ENCODE measurements around the gene FANCC. TPM values are rescaled to one million over a fixed set of nuclear protein-coding genes. Genes with fewer than 3 reads are reported as not detected.

The FANCC gene
- total RNA-seq, 8 experiments from 2014 or later: 1.2 to 31.3 (median 11.9) TPM

GRCh38 chr9:95188459-95188858 is 129.1 kb downstream of the FANCC start:
- Histone ChIP-seq H3K27ac (no peak overlapping the region), H3K4me3 (no peak overlapping the region), H3K4me1 (replicated peaks in 1 of 2) (peaks cover 3 to 10% of the 10 kb centered on the region in 2 donors)
- WGBS, 10 experiments: 74 to 96% (median 93%) methylated on average over 3 to 4 of the region's 4 CpGs; no CpG with 5 or more reads in 1 of the 10 experiments
- ATAC-seq (replicated peaks in 6 of 8): no peak
- in situ Hi-C loops (cut with MboI; ENCODE audit: low pct_unique_long_range_greater_than_20kb in 2 of 9, low sequenced_read_pairs in 9 of 9, unreplicated experiment in 9 of 9): no loop called here

- Histone ChIP-seq H3K4me3 (no peak overlapping the region), H3K27ac (no peak overlapping the region), H3K4me1 (replicated peaks in 1 of 2) (peaks cover 3 to 12% of the 10 kb centered on the region in 2 donors)
- ATAC-seq (replicated peaks in 6 of 8): no peak
- 100% methylated on average over 1 to 2 of the region's 2 CpGs; no CpG with 5 or more reads in 8 of the 10 experiments for WGBS, 10 experiments
- in situ Hi-C loops (cut with MboI; ENCODE audit: low pct_unique_long_range_greater_than_20kb in 2 of 9, low sequenced_read_pairs in 9 of 9, unreplicated experiment in 9 of 9): no loop called here
Measured at GRCh38 chr9:95185956-95186355, 131.6 kb downstream of the FANCC start.

- peaks cover 0 to 2% of the 10 kb centered on the region in 2 donors for H3K4me1 ChIP-seq (replicated peaks in 1 of 2)
- in situ Hi-C loops (cut with MboI; ENCODE audit: low pct_unique_long_range_greater_than_20kb in 2 of 9, low sequenced_read_pairs in 9 of 9, unreplicated experiment in 9 of 9): no loop called here
- 41 to 100% (median 80%) methylated on average over 1 to 7 of the region's 11 CpGs; no CpG with 5 or more reads in 6 of the 10 experiments for WGBS, 10 experiments
- no peak overlapping the region for H3K27ac ChIP-seq
- H3K4me3 ChIP-seq: no peak overlapping the region
- peak in 2 of 8 experiments; percentile 35 to 70 for ATAC-seq (replicated peaks in 6 of 8)
Measured at GRCh38 chr9:95182854-95183563, 134.5 kb downstream of the FANCC start.

DNA sequence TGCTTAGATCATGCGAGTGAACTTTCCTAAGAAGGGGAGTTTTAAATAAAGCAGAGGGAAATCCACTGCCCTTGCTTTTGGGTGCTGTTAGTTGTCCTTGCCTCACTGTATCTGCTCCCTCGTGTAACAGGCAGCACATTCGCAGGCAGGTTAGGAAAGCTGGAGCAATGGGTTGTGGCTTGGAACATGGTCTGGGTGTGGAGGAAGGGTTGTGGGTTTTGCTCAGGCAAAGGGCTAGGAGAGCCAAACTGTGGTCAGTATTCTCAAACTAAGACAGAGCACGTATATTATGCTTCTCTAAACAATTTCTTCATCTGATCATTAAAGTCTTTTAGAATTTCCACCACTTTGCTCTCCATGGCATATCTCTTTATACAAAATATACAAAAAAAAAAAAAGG is 135.7 kb downstream of the FANCC start:
- Histone ChIP-seq H3K4me1 (replicated peaks in 1 of 2) (peaks cover 0 to 2% of the 10 kb centered on the region in 2 donors), H3K4me3 (no peak overlapping the region), H3K27ac (no peak overlapping the region)
- ATAC-seq (replicated peaks in 6 of 8): no peak
- 83 to 100% (median 92%) methylated on average over 1 to 4 of the region's 4 CpGs; no CpG with 5 or more reads in 1 of the 10 experiments for WGBS, 10 experiments
- in situ Hi-C loops (cut with MboI; ENCODE audit: low pct_unique_long_range_greater_than_20kb in 2 of 9, low sequenced_read_pairs in 9 of 9, unreplicated experiment in 9 of 9): no loop called here

DNA sequence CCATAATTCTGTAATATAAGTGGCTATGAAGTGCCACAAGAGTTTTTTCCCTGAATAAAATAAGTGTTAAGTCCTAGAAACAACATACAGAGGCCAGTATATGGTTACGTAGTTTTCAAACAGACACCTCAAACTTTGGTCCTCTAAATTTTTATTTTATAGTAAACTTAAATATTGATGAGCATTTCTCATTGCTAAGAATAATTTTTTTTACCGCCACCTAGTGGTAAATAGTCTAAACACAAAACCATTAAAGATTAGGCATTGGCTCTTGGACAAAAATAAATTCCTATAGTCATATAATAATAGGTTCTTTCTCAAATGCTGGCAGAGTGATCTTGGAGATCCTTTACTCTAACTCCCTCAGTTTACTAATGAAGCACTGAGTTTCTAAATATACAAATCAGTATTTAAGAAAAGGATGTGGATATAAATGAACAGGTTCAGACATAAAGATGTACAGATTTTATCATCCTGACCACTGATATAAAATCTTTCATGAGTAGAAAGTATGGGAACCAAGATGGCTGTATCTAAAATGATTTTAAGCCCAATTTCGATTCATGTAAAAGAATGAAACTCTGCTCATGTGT is 136.2 kb downstream of the FANCC start:
- peaks cover 0 to 2% of the 10 kb centered on the region in 2 donors for H3K4me1 ChIP-seq (replicated peaks in 1 of 2)
- H3K4me3 ChIP-seq: no peak overlapping the region
- no peak for ATAC-seq (replicated peaks in 6 of 8)
- H3K27ac ChIP-seq: no peak overlapping the region
- in situ Hi-C loops (cut with MboI; ENCODE audit: low pct_unique_long_range_greater_than_20kb in 2 of 9, low sequenced_read_pairs in 9 of 9, unreplicated experiment in 9 of 9): no loop called here
- 0 to 100% (median 69%) methylated on average over 1 to 3 of the region's 3 CpGs for WGBS, 10 experiments

DNA sequence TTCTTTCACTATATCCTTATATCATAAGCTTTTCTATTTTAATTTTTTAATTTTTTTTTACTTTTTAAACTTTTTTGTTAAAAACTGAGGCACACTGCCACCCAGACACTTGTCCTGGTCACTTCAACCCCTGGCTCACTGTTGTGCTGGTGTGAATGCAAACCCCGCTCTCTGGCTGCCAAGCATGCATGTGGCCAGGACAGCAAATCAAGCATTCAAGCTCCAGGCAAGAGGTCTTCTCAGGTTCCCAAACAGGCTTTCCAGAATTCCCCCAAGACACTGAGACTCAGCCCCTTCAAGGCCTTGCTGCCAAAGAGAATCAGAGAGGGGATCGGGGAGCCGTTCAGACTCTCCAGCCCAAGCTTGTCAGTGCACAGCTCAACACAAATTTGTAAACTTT is 139.9 kb downstream of the FANCC start:
- no peak for ATAC-seq (replicated peaks in 6 of 8)
- in situ Hi-C loops (cut with MboI; ENCODE audit: low pct_unique_long_range_greater_than_20kb in 2 of 9, low sequenced_read_pairs in 9 of 9, unreplicated experiment in 9 of 9): no loop called here
- H3K27ac ChIP-seq: no peak overlapping the region
- H3K4me3 ChIP-seq: no peak overlapping the region
- WGBS, 10 experiments: 90 to 100% (median 100%) methylated on average over 1 to 3 of the region's 3 CpGs; no CpG with 5 or more reads in 1 of the 10 experiments
- no peaks in the 10 kb centered on the region for H3K4me1 ChIP-seq (replicated peaks in 1 of 2)

GRCh38 chr9:95176755-95177319 is 140.7 kb downstream of the FANCC start:
- WGBS, 10 experiments: 94 to 100% (median 100%) methylated on average over 2 to 4 of the region's 4 CpGs; no CpG with 5 or more reads in 2 of the 10 experiments
- H3K27ac ChIP-seq: no peak overlapping the region
- H3K4me1 ChIP-seq (replicated peaks in 1 of 2): no peaks in the 10 kb centered on the region
- H3K4me3 ChIP-seq: no peak overlapping the region
- in situ Hi-C loops (cut with MboI; ENCODE audit: low pct_unique_long_range_greater_than_20kb in 2 of 9, low sequenced_read_pairs in 9 of 9, unreplicated experiment in 9 of 9): no loop called here
- ATAC-seq (replicated peaks in 6 of 8): peak in 1 of 8 experiments; percentile 28

GRCh38 chr9:95175523-95175922 is 142.0 kb downstream of the FANCC start:
- in situ Hi-C loops (cut with MboI; ENCODE audit: low pct_unique_long_range_greater_than_20kb in 2 of 9, low sequenced_read_pairs in 9 of 9, unreplicated experiment in 9 of 9): no loop called here
- Histone ChIP-seq H3K4me3 (no peak overlapping the region), H3K27ac (no peak overlapping the region), H3K4me1 (replicated peaks in 1 of 2) (peaks cover 6 to 9% of the 10 kb centered on the region in 2 donors)
- no peak for ATAC-seq (replicated peaks in 6 of 8)
- WGBS, 10 experiments: 65 to 100% (median 100%) methylated on average over 1 to 5 of the region's 8 CpGs; no CpG with 5 or more reads in 3 of the 10 experiments

GRCh38 chr9:95174038-95174437 is 143.5 kb downstream of the FANCC start:
- H3K4me3 ChIP-seq: no peak overlapping the region
- ATAC-seq (replicated peaks in 6 of 8): no peak
- no peak overlapping the region for H3K27ac ChIP-seq
- in situ Hi-C loops (cut with MboI; ENCODE audit: low pct_unique_long_range_greater_than_20kb in 2 of 9, low sequenced_read_pairs in 9 of 9, unreplicated experiment in 9 of 9): no loop called here
- peaks cover 14 to 18% of the 10 kb centered on the region in 2 donors for H3K4me1 ChIP-seq (replicated peaks in 1 of 2)
- 83 to 100% (median 93%) methylated on average over 1 of the region's 1 CpG; no CpG with 5 or more reads in 4 of the 10 experiments for WGBS, 10 experiments

DNA sequence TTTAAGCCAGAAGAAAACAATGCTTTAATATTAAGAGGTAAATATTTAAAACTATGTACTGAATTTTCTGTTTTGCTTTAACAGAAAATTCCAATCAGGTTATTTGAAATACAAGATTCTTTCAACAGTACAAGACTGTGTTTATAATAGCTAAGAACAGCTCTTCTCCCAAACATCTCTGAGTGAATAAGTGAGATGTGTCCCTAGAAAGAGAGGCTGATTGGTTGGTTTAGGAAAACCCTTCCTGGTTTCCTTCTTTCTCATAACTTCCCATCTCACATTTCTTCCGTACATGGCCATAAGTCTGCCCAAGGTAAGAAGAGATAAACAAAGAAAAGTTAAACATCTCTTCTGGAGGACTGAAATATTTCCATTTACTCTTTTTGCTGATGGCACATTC is 145.9 kb downstream of the FANCC start:
- Histone ChIP-seq H3K4me1 (replicated peaks in 1 of 2) (peaks cover 14 to 18% of the 10 kb centered on the region in 2 donors), H3K27ac (no peak overlapping the region), H3K4me3 (no peak overlapping the region)
- in situ Hi-C loops (cut with MboI; ENCODE audit: low pct_unique_long_range_greater_than_20kb in 2 of 9, low sequenced_read_pairs in 9 of 9, unreplicated experiment in 9 of 9): no loop called here
- WGBS, 10 experiments: 70 to 100% (median 87%) methylated on average over 1 of the region's 1 CpG; no CpG with 5 or more reads in 4 of the 10 experiments
- ATAC-seq (replicated peaks in 6 of 8): no peak

GRCh38 chr9:95171001-95171400 is 146.5 kb downstream of the FANCC start:
- in situ Hi-C loops (cut with MboI; ENCODE audit: low pct_unique_long_range_greater_than_20kb in 2 of 9, low sequenced_read_pairs in 9 of 9, unreplicated experiment in 9 of 9): no loop called here
- peak overlapping the region in 1 of 5 donors; percentile 8 for H3K4me3 ChIP-seq
- peaks cover 14 to 18% of the 10 kb centered on the region in 2 donors for H3K4me1 ChIP-seq (replicated peaks in 1 of 2)
- H3K27ac ChIP-seq: peak overlapping the region in 1 of 2 donors; percentile 27
- peak in 5 of 8 experiments; percentile 65 to 82 (median 79) for ATAC-seq (replicated peaks in 6 of 8)
- WGBS, 10 experiments: 21 to 91% (median 36%) methylated on average over 2 to 4 of the region's 4 CpGs; no CpG with 5 or more reads in 1 of the 10 experiments

DNA sequence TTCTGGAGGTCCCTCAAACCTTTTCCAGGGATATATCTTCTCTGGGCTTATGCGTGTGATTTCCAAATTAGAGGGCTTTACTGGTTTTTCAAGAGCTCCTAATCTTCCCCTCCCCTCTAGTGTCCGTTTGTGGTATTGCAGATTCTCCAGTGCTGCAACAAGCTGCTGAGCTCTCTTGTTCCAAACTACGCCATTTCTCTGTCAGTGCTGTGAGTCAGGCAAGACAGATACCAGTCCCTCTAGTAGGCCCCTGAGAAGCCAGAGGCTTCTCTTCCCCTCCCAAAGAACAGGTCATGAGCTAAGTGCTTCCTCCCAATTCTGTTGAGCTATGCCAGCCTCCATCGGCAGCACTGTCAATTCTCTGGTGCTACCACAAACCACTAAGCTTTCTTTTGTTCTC is 149.5 kb downstream of the FANCC start:
- H3K27ac ChIP-seq: no peak overlapping the region
- ATAC-seq (replicated peaks in 6 of 8): peak in 4 of 8 experiments; percentile 16 to 94 (median 82)
- WGBS, 10 experiments: 12 to 83% (median 56%) methylated on average over 1 to 4 of the region's 4 CpGs
- in situ Hi-C loops (cut with MboI; ENCODE audit: low pct_unique_long_range_greater_than_20kb in 2 of 9, low sequenced_read_pairs in 9 of 9, unreplicated experiment in 9 of 9): no loop called here
- H3K4me1 ChIP-seq (replicated peaks in 1 of 2): peaks cover 14 to 18% of the 10 kb centered on the region in 2 donors
- H3K4me3 ChIP-seq: no peak overlapping the region

- peaks cover 3 to 4% of the 10 kb centered on the region in 2 donors for H3K4me1 ChIP-seq (replicated peaks in 1 of 2)
- no peak overlapping the region for H3K27ac ChIP-seq
- no peak for ATAC-seq (replicated peaks in 6 of 8)
- 50 to 100% (median 84%) methylated on average over 1 of the region's 1 CpG; no CpG with 5 or more reads in 1 of the 10 experiments for WGBS, 10 experiments
- in situ Hi-C loops (cut with MboI; ENCODE audit: low pct_unique_long_range_greater_than_20kb in 2 of 9, low sequenced_read_pairs in 9 of 9, unreplicated experiment in 9 of 9): no loop called here
- H3K4me3 ChIP-seq: no peak overlapping the region
Measured at GRCh38 chr9:95165004-95165403, 152.5 kb downstream of the FANCC start.
